ENCODE results near the gene TMEM202.
"Not testable (repeated sequence)": the region's sequence is repeated elsewhere in the genome, so short reads cannot be mapped to it uniquely, and the experiment has no call there.

- TF ChIP-seq ZSCAN29 (IDR thresholded peaks at IDR 0.05); CTCF (IDR thresholded peaks at IDR 0.05 in 2 of 3, conservative IDR thresholded peaks at IDR 0.05 in 1 of 3; ENCODE audit: control insufficient read depth in 2 of 3, extremely low read depth in 1 of 3, insufficient read depth in 1 of 3, low read depth in 3 of 3, low read length in 3 of 3); POLR2AphosphoS5 (IDR thresholded peaks at IDR 0.05; ENCODE audit: low read length); SP1 (IDR thresholded peaks at IDR 0.05; ENCODE audit: low read depth, low read length); SMC3 (IDR thresholded peaks at IDR 0.05; ENCODE audit: borderline replicate concordance, low read length); ETV6 (conservative IDR thresholded peaks at IDR 0.05 in 1 of 2, IDR thresholded peaks at IDR 0.05 in 1 of 2; ENCODE audit: borderline replicate concordance in 1 of 2, low read depth in 1 of 2); CBFB (IDR thresholded peaks at IDR 0.05; ENCODE audit: low read depth): not testable (repeated sequence)
Observed at GRCh38 chr15:72396331-72396730, 1.8 kb upstream of the TMEM202 start.

All from GM12878 (cell line).